DND-41 (cell line): ENCODE measurements around the gene AUTS2.

Experiments used
- ATAC-seq: fragments of 200-7000 bp; cut with Tn5 transposase; 3 replicates; pipeline ENCODE4 v1.9.1; 2021; ENCODE audit warnings: low read depth; ENCODE audit not compliant: insufficient read depth
- DNase-seq: peaks from one replicate; pipeline ENCODE4 v3.0.0-alpha.2; 2020
- H2AFZ ChIP-seq: 2 replicates; pipeline ENCODE4 v1.6.0; 2012; ENCODE audit warnings: low read depth, low read length
- H3K27ac ChIP-seq: 2 replicates; pipeline ENCODE4 v1.5.1; 2012; ENCODE audit warnings: low read length, inconsistent platforms
- H3K27me3 ChIP-seq: fragments of 200-600 bp; sonication (generic); 2 replicates; pipeline ENCODE4 v1.6.0; 2012; ENCODE audit warnings: low read length, mild to moderate bottlenecking, inconsistent platforms; ENCODE audit not compliant: insufficient read depth, poor library complexity
- H3K36me3 ChIP-seq: 2 replicates; pipeline ENCODE4 v1.5.1; 2012; ENCODE audit warnings: low read length, inconsistent platforms; ENCODE audit not compliant: insufficient read depth
- H3K4me1 ChIP-seq: 2 replicates; pipeline ENCODE4 v1.5.1; 2012; ENCODE audit warnings: mild to moderate bottlenecking, low read length; ENCODE audit not compliant: insufficient read depth
- H3K4me2 ChIP-seq: 2 replicates; pipeline ENCODE4 v1.6.0; 2012; ENCODE audit warnings: mild to moderate bottlenecking, moderate library complexity, low read length, inconsistent platforms; ENCODE audit not compliant: insufficient read depth
- H3K4me3 ChIP-seq, 2 experiments: fragments of 200-600 bp in 1 of 2; shearing (Covaris generic) in 1 of 2; 2 replicates each; pipeline ENCODE4 v1.5.1; 2012 to 2016; ENCODE audit warnings: inconsistent platforms in 2 of 2, low read length in 2 of 2, mild to moderate bottlenecking in 2 of 2, low read depth in 1 of 2, moderate library complexity in 1 of 2
- H3K79me2 ChIP-seq: 2 replicates; pipeline ENCODE4 v1.6.0; 2012; ENCODE audit warnings: low read length, inconsistent platforms; ENCODE audit not compliant: insufficient read depth
- H3K9ac ChIP-seq: 2 replicates; pipeline ENCODE4 v1.6.0; 2012; ENCODE audit warnings: low read depth, mild to moderate bottlenecking, inconsistent platforms, low read length, moderate library complexity
- H3K9me3 ChIP-seq: 2 replicates; pipeline ENCODE4 v1.5.1; 2012; ENCODE audit warnings: low read length, moderate library complexity, mild to moderate bottlenecking, inconsistent platforms; ENCODE audit not compliant: insufficient read depth, severe bottlenecking
- H4K20me1 ChIP-seq: 2 replicates; pipeline ENCODE4 v1.6.0; 2012; ENCODE audit warnings: low read length; ENCODE audit not compliant: insufficient read depth
- CTCF ChIP-seq: IDR thresholded peaks from 2 replicates; pipeline ENCODE4 v1.5.1; 2012; ENCODE audit warnings: borderline replicate concordance, low read length, moderate library complexity, mild to moderate bottlenecking; ENCODE audit not compliant: poor library complexity, severe bottlenecking; ENCODE audit errors: extremely low read depth
- EZH2 ChIP-seq: IDR thresholded peaks from 3 replicates; pipeline ENCODE4 v1.6.1; 2012; ENCODE audit warnings: borderline replicate concordance, low read depth, mild to moderate bottlenecking, moderate library complexity, low read length, inconsistent platforms; ENCODE audit not compliant: severe bottlenecking

Gene AUTS2

GRCh38 chr7:70775570-70776156 lies 1177.4 kb downstream of the AUTS2 start:
- H4K20me1 ChIP-seq = no peaks in the 10 kb centered on the region
- no peak overlapping the region for H3K4me3 ChIP-seq
- no peak for DNase-seq
- H3K4me1 ChIP-seq = no peaks in the 10 kb centered on the region
- H3K79me2 ChIP-seq = no peaks in the 10 kb centered on the region
- no peak overlapping the region for H3K9ac ChIP-seq
- H3K9me3 ChIP-seq = no peaks in the 10 kb centered on the region
- TF ChIP-seq EZH2 (no peak), CTCF (peak; percentile 21)
- no peak overlapping the region for H3K4me2 ChIP-seq
- H3K27ac ChIP-seq = no peak overlapping the region
- ATAC-seq = no peak
- H3K27me3 ChIP-seq = no peaks in the 10 kb centered on the region
- H3K36me3 ChIP-seq = peaks cover 99% of the 10 kb centered on the region
- no peak overlapping the region for H2AFZ ChIP-seq

GRCh38 chr7:70776627-70777101 lies 1178.4 kb downstream of the AUTS2 start:
- no peaks in the 10 kb centered on the region for H3K9me3 ChIP-seq
- no peak overlapping the region for H2AFZ ChIP-seq
- no peaks in the 10 kb centered on the region for H3K4me1 ChIP-seq
- no peak overlapping the region for H3K4me2 ChIP-seq
- no peaks in the 10 kb centered on the region for H3K27me3 ChIP-seq
- H3K27ac ChIP-seq = no peak overlapping the region
- no peaks in the 10 kb centered on the region for H3K79me2 ChIP-seq
- ATAC-seq = peak; percentile 77
- no peak for TF ChIP-seq EZH2
- no peak for TF ChIP-seq CTCF
- H3K36me3 ChIP-seq = peaks cover 99% of the 10 kb centered on the region
- no peak overlapping the region for H3K4me3 ChIP-seq
- peak; percentile 49 for DNase-seq
- H3K9ac ChIP-seq = no peak overlapping the region
- H4K20me1 ChIP-seq = no peaks in the 10 kb centered on the region

GRCh38 chr7:70777251-70777650 lies 1179.0 kb downstream of the AUTS2 start:
- ATAC-seq (no peak), DNase-seq (no peak)
- no peak overlapping the region for H3K9ac ChIP-seq
- no peaks in the 10 kb centered on the region for H3K79me2 ChIP-seq
- no peak overlapping the region for H3K27ac ChIP-seq
- H3K4me3 ChIP-seq = no peak overlapping the region
- no peaks in the 10 kb centered on the region for H3K27me3 ChIP-seq
- H3K4me2 ChIP-seq = no peak overlapping the region
- H4K20me1 ChIP-seq = no peaks in the 10 kb centered on the region; the same call in 1 of the 2 replicates
- H2AFZ ChIP-seq = no peak overlapping the region
- TF ChIP-seq EZH2 (no peak), CTCF (no peak)
- no peaks in the 10 kb centered on the region for H3K4me1 ChIP-seq
- peaks cover 99% of the 10 kb centered on the region for H3K36me3 ChIP-seq
- H3K9me3 ChIP-seq = no peaks in the 10 kb centered on the region

GRCh38 chr7:70778585-70778984 lies 1180.3 kb downstream of the AUTS2 start:
- H3K36me3 ChIP-seq = peaks cover 99% of the 10 kb centered on the region

More at GRCh38 chr7:70778585-70778984, 1180.3 kb downstream of the AUTS2 start:
- H3K9me3 ChIP-seq = no peaks in the 10 kb centered on the region
- H2AFZ ChIP-seq = no peak overlapping the region
- TF ChIP-seq EZH2 = no peak
- no peak for TF ChIP-seq CTCF
- H3K4me3 ChIP-seq = no peak overlapping the region
- no peak overlapping the region for H3K9ac ChIP-seq
- no peaks in the 10 kb centered on the region for H3K4me1 ChIP-seq
- H3K4me2 ChIP-seq = no peak overlapping the region
- no peak overlapping the region for H3K27ac ChIP-seq
- DNase-seq = no peak
- H3K79me2 ChIP-seq = no peaks in the 10 kb centered on the region
- no peaks in the 10 kb centered on the region; the same call in 1 of the 2 replicates for H4K20me1 ChIP-seq
- ATAC-seq = peak; percentile 59; the same call in 2 of the 3 replicates
- H3K27me3 ChIP-seq = no peaks in the 10 kb centered on the region
